HL-60 (cell line): Measurements from ENCODE around the gene XPNPEP2.

Experiments used
- DNase-seq, 2 experiments: peaks; one replicate each; pipeline ENCODE4 v3.0.0-alpha.2; 2010 to 2020; ENCODE audit warnings: low read depth in 1 of 2, low spot score in 1 of 2
- H3K27ac ChIP-seq: fragments of 250-450 bp; sonication (Bioruptor Pico); replicated peaks from 2 replicates; pipeline ENCODE4 v1.5.1; 2020; ENCODE audit warnings: mild to moderate bottlenecking, moderate library complexity
- H3K27me3 ChIP-seq: fragments of 250-450 bp; sonication (Bioruptor Pico); 2 replicates; pipeline ENCODE4 v1.5.1; 2021; ENCODE audit warnings: mild to moderate bottlenecking, moderate library complexity; ENCODE audit not compliant: insufficient read depth, poor library complexity, severe bottlenecking
- H3K4me3 ChIP-seq: replicated peaks from 2 replicates; pipeline ENCODE4 v1.5.1; 2011; ENCODE audit warnings: mild to moderate bottlenecking, control low read depth, low read length; ENCODE audit not compliant: insufficient read depth
- GABPA ChIP-seq: IDR thresholded peaks from 2 replicates; pipeline ENCODE4 v1.6.1; 2012; ENCODE audit warnings: low read depth
- POLR2AphosphoS5 ChIP-seq: IDR thresholded peaks from 2 replicates; pipeline ENCODE4 v1.6.1; 2012; ENCODE audit warnings: low read depth
- SPI1 ChIP-seq: IDR thresholded peaks from 2 replicates; pipeline ENCODE4 v1.6.1; 2012; ENCODE audit warnings: low read depth, mild to moderate bottlenecking, borderline replicate concordance
- TF ChIP-seq, protein P1 (sequence below): IDR thresholded peaks from 2 replicates; pipeline ENCODE4 v1.6.1; 2012; ENCODE audit warnings: low read depth; ENCODE audit not compliant: insufficient replicate concordance
- TF ChIP-seq, protein P2 (sequence below): IDR thresholded peaks from one replicate; pipeline ENCODE4 v1.5.1; 2011; ENCODE audit warnings: low read length, control low read depth, inconsistent platforms; ENCODE audit not compliant: insufficient read depth

XPNPEP2 gene

DNA sequence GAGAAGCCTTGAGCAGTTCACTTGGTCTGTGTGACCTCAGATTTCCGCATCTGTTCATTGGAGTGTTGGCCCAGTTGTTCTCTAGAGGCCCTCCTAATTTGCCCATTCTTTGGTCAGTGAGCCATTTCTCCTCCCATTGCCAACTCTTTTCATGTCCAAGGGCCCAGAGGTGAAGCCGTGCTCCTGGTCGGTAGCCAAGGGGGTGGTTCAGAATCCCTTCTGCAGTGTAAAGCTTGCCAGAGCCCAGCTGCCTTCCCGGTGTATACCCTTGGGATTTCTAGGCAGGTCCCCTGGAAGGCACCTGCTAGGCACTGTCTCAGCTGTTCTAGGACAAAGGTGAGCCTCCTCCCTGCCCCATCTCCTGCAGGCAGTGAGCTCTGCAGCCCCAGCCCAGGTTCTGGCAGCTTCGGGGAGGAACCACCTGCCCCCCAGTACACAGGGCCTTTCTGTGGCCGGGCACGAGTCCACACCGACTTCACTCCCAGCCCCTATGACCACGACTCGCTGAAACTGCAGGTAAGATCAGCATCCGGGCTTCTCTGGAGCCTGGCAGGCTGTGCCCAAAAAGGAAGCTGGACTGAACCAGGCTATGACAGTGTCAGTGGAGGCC lies 53.3 kb downstream of the XPNPEP2 start:
- Histone ChIP-seq H3K27me3 (no peaks in the 10 kb centered on the region), H3K4me3 (no peak overlapping the region), H3K27ac (no peak overlapping the region)
- TF ChIP-seq, protein P1, sequence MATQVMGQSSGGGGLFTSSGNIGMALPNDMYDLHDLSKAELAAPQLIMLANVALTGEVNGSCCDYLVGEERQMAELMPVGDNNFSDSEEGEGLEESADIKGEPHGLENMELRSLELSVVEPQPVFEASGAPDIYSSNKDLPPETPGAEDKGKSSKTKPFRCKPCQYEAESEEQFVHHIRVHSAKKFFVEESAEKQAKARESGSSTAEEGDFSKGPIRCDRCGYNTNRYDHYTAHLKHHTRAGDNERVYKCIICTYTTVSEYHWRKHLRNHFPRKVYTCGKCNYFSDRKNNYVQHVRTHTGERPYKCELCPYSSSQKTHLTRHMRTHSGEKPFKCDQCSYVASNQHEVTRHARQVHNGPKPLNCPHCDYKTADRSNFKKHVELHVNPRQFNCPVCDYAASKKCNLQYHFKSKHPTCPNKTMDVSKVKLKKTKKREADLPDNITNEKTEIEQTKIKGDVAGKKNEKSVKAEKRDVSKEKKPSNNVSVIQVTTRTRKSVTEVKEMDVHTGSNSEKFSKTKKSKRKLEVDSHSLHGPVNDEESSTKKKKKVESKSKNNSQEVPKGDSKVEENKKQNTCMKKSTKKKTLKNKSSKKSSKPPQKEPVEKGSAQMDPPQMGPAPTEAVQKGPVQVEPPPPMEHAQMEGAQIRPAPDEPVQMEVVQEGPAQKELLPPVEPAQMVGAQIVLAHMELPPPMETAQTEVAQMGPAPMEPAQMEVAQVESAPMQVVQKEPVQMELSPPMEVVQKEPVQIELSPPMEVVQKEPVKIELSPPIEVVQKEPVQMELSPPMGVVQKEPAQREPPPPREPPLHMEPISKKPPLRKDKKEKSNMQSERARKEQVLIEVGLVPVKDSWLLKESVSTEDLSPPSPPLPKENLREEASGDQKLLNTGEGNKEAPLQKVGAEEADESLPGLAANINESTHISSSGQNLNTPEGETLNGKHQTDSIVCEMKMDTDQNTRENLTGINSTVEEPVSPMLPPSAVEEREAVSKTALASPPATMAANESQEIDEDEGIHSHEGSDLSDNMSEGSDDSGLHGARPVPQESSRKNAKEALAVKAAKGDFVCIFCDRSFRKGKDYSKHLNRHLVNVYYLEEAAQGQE: no peak
- TF ChIP-seq, protein P2, sequence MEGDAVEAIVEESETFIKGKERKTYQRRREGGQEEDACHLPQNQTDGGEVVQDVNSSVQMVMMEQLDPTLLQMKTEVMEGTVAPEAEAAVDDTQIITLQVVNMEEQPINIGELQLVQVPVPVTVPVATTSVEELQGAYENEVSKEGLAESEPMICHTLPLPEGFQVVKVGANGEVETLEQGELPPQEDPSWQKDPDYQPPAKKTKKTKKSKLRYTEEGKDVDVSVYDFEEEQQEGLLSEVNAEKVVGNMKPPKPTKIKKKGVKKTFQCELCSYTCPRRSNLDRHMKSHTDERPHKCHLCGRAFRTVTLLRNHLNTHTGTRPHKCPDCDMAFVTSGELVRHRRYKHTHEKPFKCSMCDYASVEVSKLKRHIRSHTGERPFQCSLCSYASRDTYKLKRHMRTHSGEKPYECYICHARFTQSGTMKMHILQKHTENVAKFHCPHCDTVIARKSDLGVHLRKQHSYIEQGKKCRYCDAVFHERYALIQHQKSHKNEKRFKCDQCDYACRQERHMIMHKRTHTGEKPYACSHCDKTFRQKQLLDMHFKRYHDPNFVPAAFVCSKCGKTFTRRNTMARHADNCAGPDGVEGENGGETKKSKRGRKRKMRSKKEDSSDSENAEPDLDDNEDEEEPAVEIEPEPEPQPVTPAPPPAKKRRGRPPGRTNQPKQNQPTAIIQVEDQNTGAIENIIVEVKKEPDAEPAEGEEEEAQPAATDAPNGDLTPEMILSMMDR: no peak
- TF ChIP-seq POLR2AphosphoS5: no peak
- TF ChIP-seq GABPA: no peak
- TF ChIP-seq SPI1: no peak
- DNase-seq: no peak

DNA sequence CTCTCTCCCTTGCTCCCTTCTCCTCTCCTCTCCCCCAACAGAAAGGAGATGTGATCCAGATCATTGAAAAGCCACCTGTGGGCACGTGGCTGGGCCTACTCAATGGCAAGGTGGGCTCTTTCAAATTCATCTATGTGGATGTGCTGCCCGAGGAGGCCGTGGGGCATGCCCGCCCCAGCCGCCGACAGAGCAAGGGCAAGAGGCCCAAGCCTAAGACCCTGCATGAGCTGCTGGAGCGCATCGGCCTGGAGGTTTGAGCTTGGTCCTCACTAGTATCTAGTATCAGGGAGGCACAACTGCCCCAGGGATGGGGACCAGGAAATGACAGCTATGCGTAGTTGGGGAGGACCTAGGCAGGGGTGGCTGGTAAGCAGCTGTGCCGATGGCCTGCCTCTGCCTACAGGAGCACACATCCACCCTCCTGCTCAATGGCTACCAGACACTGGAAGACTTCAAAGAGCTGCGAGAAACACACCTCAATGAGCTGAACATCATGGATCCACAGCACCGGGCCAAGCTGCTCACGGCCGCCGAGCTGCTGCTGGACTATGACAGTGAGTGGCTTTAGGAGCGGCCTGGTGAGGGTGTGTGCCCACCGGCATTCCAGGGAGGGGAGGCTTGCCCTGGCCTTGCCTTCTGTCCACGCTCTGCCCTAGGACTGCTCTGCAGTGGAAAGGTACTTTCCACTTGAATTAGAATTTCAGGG lies 54.0 kb downstream of the XPNPEP2 start:
- Histone ChIP-seq H3K27ac (no peak overlapping the region), H3K4me3 (no peak overlapping the region), H3K27me3 (no peaks in the 10 kb centered on the region)
- TF ChIP-seq, protein P1: no peak
- TF ChIP-seq, protein P2: no peak
- TF ChIP-seq SPI1: no peak
- TF ChIP-seq POLR2AphosphoS5: no peak
- TF ChIP-seq GABPA: no peak
- DNase-seq: no peak

DNA sequence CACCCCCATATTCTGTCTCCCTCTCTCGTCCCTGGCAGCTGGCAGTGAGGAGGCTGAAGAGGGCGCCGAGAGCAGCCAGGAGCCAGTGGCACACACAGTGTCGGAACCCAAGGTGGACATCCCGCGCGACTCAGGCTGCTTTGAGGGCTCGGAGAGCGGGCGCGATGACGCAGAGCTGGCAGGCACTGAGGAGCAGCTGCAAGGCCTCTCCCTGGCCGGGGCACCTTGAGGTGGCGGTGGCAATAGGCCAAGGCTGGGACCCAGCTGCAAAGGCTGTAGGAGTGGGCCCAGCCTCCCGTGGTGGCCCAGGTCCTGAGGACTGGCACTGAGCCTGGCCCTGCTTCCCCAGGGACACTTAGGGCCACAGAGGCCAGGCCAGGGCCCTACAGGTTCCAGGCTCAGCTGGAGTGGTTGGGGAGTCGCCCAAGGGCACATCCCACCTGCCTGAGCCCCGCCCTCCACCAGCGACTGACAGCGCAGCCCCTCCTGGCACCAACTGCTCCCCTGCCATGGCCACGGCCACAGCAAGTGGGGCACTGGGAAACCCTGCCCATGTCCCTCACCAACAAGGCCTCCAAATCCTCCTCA lies 54.9 kb downstream of the XPNPEP2 start:
- no peak overlapping the region for H3K27ac ChIP-seq
- H3K27me3 ChIP-seq: no peaks in the 10 kb centered on the region
- TF ChIP-seq, protein P1: no peak
- TF ChIP-seq, protein P2: no peak
- TF ChIP-seq SPI1: no peak
- TF ChIP-seq POLR2AphosphoS5: no peak
- no peak for TF ChIP-seq GABPA
- no peak overlapping the region for H3K4me3 ChIP-seq
- DNase-seq: no peak
